OCI-LY3 (cell line): ENCODE data around the gene KCNS3.

Experiments
- CTCF ChIP-seq: fragments of 200-600, 300-600 bp; sonication (generic); IDR thresholded peaks from 2 replicates; pipeline ENCODE4 v1.5.1; 2014; ENCODE audit warnings: antibody characterized with exemption, low read length, low read depth
- EZH2phosphoT487 ChIP-seq: fragments of 200-600 bp; shearing (Covaris generic); IDR thresholded peaks from 2 replicates; pipeline ENCODE4 v1.6.1; 2018; ENCODE audit warnings: antibody characterized with exemption, mixed run types, low read depth

- TF ChIP-seq CTCF = no peak
- no peak for TF ChIP-seq EZH2phosphoT487
Observed at GRCh38 chr2:17869128-17869527, 9.3 kb upstream of the KCNS3 start.
